Caco-2 (cell line): ENCODE results near the gene NKTR. TPM values are rescaled to one million over a fixed set of nuclear protein-coding genes. Genes with fewer than 3 reads are reported as not detected.
"Not testable (repeated sequence)": the region's sequence is repeated elsewhere in the genome, so short reads cannot be mapped to it uniquely, and the experiment has no call there.

Experiments used
- Bru-seq: library from RNA; stranded (reverse); fragments of 400-500 nt; gene quantifications from one replicate; lab custom pipeline; 2021; lab: Mats Ljungman, UMichigan
- BruChase-seq, 2 experiments: library from RNA; stranded (reverse); fragments of 400-500 nt; gene quantifications; one replicate each; lab custom pipeline; 2021; lab: Mats Ljungman, UMichigan
- BruUV-seq: library from RNA; stranded (reverse); fragments of 400-500 nt; replicated peaks from 2 replicates; lab custom pipeline; 2021; lab: Mats Ljungman, UMichigan
- CTCF ChIA-PET: fragments of 300-600 bp; sonication (Branson Sonifier 250); formaldehyde crosslinking; loops from one replicate; lab custom pipeline; 2022; ENCODE audit warnings: antibody characterized with exemption; lab: Charles Lee
- POLR2A ChIA-PET: fragments of 300-600 bp; sonication (Branson Sonifier 250); formaldehyde crosslinking; loops from one replicate; lab custom pipeline; 2022; ENCODE audit warnings: antibody characterized with exemption; lab: Charles Lee
- DNase-seq, 2 experiments: peaks; one replicate each; pipeline versions ENCODE4 v3.0.0 to v3.0.0-alpha.2; 2020 to 2022
- H3K27me3 ChIP-seq: replicated peaks from 2 replicates; pipeline ENCODE4 v1.6.0; 2011; ENCODE audit warnings: low read length; ENCODE audit not compliant: control insufficient read depth, insufficient read depth
- H3K36me3 ChIP-seq: 2 replicates; pipeline ENCODE4 v1.5.1; 2011; ENCODE audit warnings: low read length; ENCODE audit not compliant: control insufficient read depth, insufficient read depth
- H3K4me1 ChIP-seq: fragments of 250-450 bp; sonication (Bioruptor Pico); 2 replicates; pipeline ENCODE4 v1.5.1; 2020; ENCODE audit warnings: mild to moderate bottlenecking
- H3K4me3 ChIP-seq: 2 replicates; pipeline ENCODE4 v1.5.1; 2011; ENCODE audit warnings: low read depth, mild to moderate bottlenecking, control low read depth, low read length
- H3K9me3 ChIP-seq: fragments of 250-450 bp; sonication (Bioruptor Pico); 2 replicates; pipeline ENCODE4 v1.5.1; 2020; ENCODE audit warnings: mild to moderate bottlenecking, moderate library complexity
- H3K27ac Mint-ChIP-seq: one replicate; pipeline ENCODE4 v1.8.0; 2022; ENCODE audit warnings: mixed read lengths; ENCODE audit not compliant: unreplicated experiment
- H3K27me3 Mint-ChIP-seq: one replicate; pipeline ENCODE4 v1.8.0; 2022; ENCODE audit warnings: mixed read lengths; ENCODE audit not compliant: insufficient read depth, unreplicated experiment
- H3K36me3 Mint-ChIP-seq: one replicate; pipeline ENCODE4 v1.8.0; 2022; ENCODE audit warnings: mild to moderate bottlenecking, mixed read lengths; ENCODE audit not compliant: insufficient read depth, unreplicated experiment
- H3K4me1 Mint-ChIP-seq: one replicate; pipeline ENCODE4 v1.8.0; 2022; ENCODE audit warnings: low read depth, mixed read lengths; ENCODE audit not compliant: unreplicated experiment
- H3K4me3 Mint-ChIP-seq: one replicate; pipeline ENCODE4 v1.8.0; 2022; ENCODE audit warnings: mild to moderate bottlenecking, moderate library complexity, mixed read lengths; ENCODE audit not compliant: unreplicated experiment
- H3K9me3 Mint-ChIP-seq: one replicate; pipeline ENCODE4 v1.8.0; 2022; ENCODE audit warnings: mixed read lengths; ENCODE audit not compliant: unreplicated experiment
- intact Hi-C: fragments of 100-400 bp; cut with micrococcal nuclease; formaldehyde crosslinking; loops from one replicate; pipeline ENCODE4 v1.10.0; 2022; ENCODE audit not compliant: unreplicated experiment
- long read RNA-seq: library from polyadenylated mRNA; stranded (forward); transcript quantifications from one replicate; pipeline ENCODE4 v2.0.0, GENCODE V29; 2022
- total RNA-seq: library from RNA; stranded (reverse); gene quantifications from 2 replicates; pipeline ENCODE4 v1.2.3, GENCODE V29; 2022
- TF ChIP-seq, protein P1 (sequence below), 2 experiments: fragments of 200-600 bp in 1 of 2; IDR thresholded peaks; 1 replicate in 1 of 2; 2 replicates in 1 of 2; pipeline versions ENCODE4 v1.5.1 to v1.8.0; 2011 to 2022; ENCODE audit warnings: antibody characterized with exemption in 1 of 2, control low read depth in 1 of 2, inconsistent platforms in 1 of 2, low read depth in 1 of 2, low read length in 1 of 2, mild to moderate bottlenecking in 1 of 2, moderate library complexity in 1 of 2; ENCODE audit not compliant: insufficient read depth in 1 of 2, severe bottlenecking in 1 of 2, unreplicated experiment in 1 of 2

The NKTR gene
- total RNA-seq (66.6 and 67.9 TPM in 2 replicates), Bru-seq, nascent RNA (percentile 95 among the genes with signal in this experiment), BruChase-seq, experiment 1, labeled RNA remaining after a 2-hour chase (percentile 99 among the genes with signal in this experiment), BruChase-seq, experiment 2, labeled RNA remaining after a 6-hour chase (percentile 94 among the genes with signal in this experiment)
- long read RNA-seq, full-length matches to known transcripts, result 5 of 16 reads
- long read RNA-seq, partial matches to known transcripts, result 1 of 16 reads
- long read RNA-seq, other reads (novel, unspliced or antisense), result 10 of 16 reads

DNA sequence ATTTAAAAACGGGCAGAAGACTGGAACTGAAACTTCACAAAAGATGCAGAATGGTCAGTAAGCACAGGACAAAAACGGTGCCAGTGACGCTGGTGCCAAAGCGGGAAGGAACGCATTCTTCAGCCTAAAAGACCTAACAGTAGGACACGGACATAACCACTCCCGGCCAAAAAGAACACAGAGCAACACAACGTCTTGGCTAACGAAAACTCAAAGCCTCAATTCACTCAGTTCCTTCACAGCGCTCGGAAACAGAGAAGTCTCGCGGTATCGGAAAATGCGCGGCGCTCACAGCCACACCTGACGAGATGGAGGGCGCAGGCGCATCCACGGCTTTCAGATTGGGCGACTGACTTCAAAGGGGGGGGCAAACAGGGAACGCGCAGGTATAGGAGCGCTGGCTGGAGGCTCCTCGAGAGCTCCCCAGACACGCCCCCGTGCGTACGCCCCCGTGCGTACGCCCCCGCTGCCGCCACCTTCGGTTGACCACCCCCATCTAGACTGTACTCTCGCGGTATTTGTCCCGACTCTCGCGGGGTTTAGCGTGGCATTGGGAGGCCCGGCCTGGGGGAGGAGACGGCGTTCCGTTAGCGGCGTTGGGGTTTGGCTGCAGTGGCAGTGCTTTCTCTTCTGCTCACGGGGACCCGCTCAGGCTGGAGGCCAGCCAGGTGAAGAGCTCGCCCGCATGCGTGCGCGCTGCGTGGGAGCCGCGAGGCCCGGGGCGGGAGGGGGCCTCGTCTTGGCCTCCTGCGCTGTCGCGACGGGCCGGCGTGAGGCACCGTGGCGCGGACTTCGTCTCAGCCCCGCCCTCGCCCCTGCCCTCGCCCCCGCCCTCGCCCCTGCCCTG, at the start of gene NKTR:
NKTR (plus strand) TSS at position 576 of the 847 bp plus-strand sequence. CDS start 321 bp downstream, outside the sequence.
- peak within 1 kb of the TSS; percentile 84 for H3K4me3 ChIP-seq
- CTCF ChIA-PET, result interaction anchor here (1.0 to 1.3 kb wide), 3 partner anchors 10 to 18 kb away, joined by 3 to 9 read pairs (median 9); partner anchors contain the start of genes SEC22C and SS18L2
- peaks cover 17% of the 10 kb centered on the region; the same call in 1 of the 2 replicates for H3K4me1 ChIP-seq
- H3K9me3 ChIP-seq, result no peaks in the 10 kb centered on the region
- H3K27me3 Mint-ChIP-seq, result no peaks in the 10 kb centered on the region
- intact Hi-C loops, result loop anchor here (1.0 to 5.0 kb wide), 4 partner anchors 10 to 52 kb away; partner anchors contain the start of genes SS18L2 and ZBTB47
- DNase-seq, result peak; percentile 99
- H3K9me3 Mint-ChIP-seq, result no peaks in the 10 kb centered on the region
- no TSS peak for BruUV-seq
- no peaks in the 10 kb centered on the region for H3K27me3 ChIP-seq
- H3K36me3 ChIP-seq, result no peaks in the 10 kb centered on the region; the same call in 1 of the 2 replicates
- H3K36me3 Mint-ChIP-seq, result peaks cover 29% of the 10 kb centered on the region
- peak within 1 kb of the TSS; percentile 87 for H3K27ac Mint-ChIP-seq
- POLR2A ChIA-PET, result interaction anchor here (0.6 to 1.5 kb wide), 4 partner anchors 9 to 98 kb away, joined by 5 to 40 read pairs (median 12); partner anchors contain the start of genes SEC22C and SS18L2
- peak within 1 kb of the TSS; percentile 93 for H3K4me3 Mint-ChIP-seq
- peaks cover 10% of the 10 kb centered on the region for H3K4me1 Mint-ChIP-seq
- TF ChIP-seq, protein P1, sequence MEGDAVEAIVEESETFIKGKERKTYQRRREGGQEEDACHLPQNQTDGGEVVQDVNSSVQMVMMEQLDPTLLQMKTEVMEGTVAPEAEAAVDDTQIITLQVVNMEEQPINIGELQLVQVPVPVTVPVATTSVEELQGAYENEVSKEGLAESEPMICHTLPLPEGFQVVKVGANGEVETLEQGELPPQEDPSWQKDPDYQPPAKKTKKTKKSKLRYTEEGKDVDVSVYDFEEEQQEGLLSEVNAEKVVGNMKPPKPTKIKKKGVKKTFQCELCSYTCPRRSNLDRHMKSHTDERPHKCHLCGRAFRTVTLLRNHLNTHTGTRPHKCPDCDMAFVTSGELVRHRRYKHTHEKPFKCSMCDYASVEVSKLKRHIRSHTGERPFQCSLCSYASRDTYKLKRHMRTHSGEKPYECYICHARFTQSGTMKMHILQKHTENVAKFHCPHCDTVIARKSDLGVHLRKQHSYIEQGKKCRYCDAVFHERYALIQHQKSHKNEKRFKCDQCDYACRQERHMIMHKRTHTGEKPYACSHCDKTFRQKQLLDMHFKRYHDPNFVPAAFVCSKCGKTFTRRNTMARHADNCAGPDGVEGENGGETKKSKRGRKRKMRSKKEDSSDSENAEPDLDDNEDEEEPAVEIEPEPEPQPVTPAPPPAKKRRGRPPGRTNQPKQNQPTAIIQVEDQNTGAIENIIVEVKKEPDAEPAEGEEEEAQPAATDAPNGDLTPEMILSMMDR (IDR thresholded peaks at IDR 0.05; ENCODE audit: insufficient read depth in 1 of 2, low read depth in 1 of 2, low read length in 1 of 2, severe bottlenecking in 1 of 2, unreplicated experiment in 1 of 2), result peak in 1 of 2 experiments; percentile 15

- TF ChIP-seq, protein P1 (IDR thresholded peaks at IDR 0.05; ENCODE audit: insufficient read depth in 1 of 2, low read depth in 1 of 2, low read length in 1 of 2, severe bottlenecking in 1 of 2, unreplicated experiment in 1 of 2), result no peak
- no peaks in the 10 kb centered on the region for H3K9me3 Mint-ChIP-seq
- no peak overlapping the region for H3K4me3 ChIP-seq
- H3K9me3 ChIP-seq, result no peaks in the 10 kb centered on the region
- peaks cover 48% of the 10 kb centered on the region for H3K36me3 Mint-ChIP-seq
- H3K4me1 Mint-ChIP-seq, result no peaks in the 10 kb centered on the region
- BruUV-seq, result no TSS peak
- H3K4me1 ChIP-seq, result no peaks in the 10 kb centered on the region
- no peak overlapping the region for H3K27ac Mint-ChIP-seq
- H3K4me3 Mint-ChIP-seq, result no peak overlapping the region
- DNase-seq, result no peak
- no peaks in the 10 kb centered on the region for H3K27me3 ChIP-seq
- no peaks in the 10 kb centered on the region for H3K27me3 Mint-ChIP-seq
- intact Hi-C loops, result no loop called here
- ChIA-PET CTCF (interaction anchor here (0.5 kb wide), 1 partner anchor 50 kb away, joined by 6 read pairs; the partner anchor contains the start of gene VIPR1), POLR2A (no interaction called here)
- no peaks in the 10 kb centered on the region; the same call in 1 of the 2 replicates for H3K36me3 ChIP-seq
These were observed 47.7 kb upstream of the NKTR start for GRCh38 chr3:42552830-42553229.

DNA sequence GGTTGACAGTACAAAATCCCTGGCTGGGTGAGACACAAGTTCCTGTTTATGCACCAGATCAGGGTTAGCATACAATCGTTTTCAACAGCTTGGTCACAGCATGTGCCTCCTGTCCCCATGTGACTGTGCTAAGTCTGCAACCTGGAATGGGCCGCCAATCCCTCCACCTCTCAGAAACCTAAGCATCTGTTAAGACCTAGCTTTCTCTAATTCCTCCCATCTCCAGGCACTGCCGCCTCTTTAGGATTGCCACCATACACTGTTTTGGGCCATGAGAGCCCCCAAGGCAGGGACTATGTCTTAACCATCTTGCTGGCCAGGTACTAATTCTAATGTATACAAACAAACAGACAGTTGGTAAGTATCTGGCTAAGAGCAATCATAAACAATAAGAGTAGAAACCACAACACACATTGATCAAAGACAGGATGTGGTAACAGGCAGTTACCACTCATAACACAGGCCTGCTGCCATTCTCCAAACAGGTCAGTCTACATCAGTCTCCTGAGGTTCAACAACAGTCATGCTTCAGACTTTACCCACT, 44.3 kb upstream of the NKTR start:
- TF ChIP-seq, protein P1 (IDR thresholded peaks at IDR 0.05; ENCODE audit: insufficient read depth in 1 of 2, low read depth in 1 of 2, low read length in 1 of 2, severe bottlenecking in 1 of 2, unreplicated experiment in 1 of 2), result no peak
- H3K4me3 Mint-ChIP-seq, result no peak overlapping the region
- no peaks in the 10 kb centered on the region for H3K27me3 Mint-ChIP-seq
- H3K4me1 Mint-ChIP-seq, result no peaks in the 10 kb centered on the region
- ChIA-PET POLR2A (no interaction called here), CTCF (no interaction called here)
- H3K4me3 ChIP-seq, result no peak overlapping the region
- H3K27ac Mint-ChIP-seq, result no peak overlapping the region
- H3K36me3 Mint-ChIP-seq, result peaks cover 55% of the 10 kb centered on the region
- H3K36me3 ChIP-seq, result no peaks in the 10 kb centered on the region
- DNase-seq, result no peak
- H3K4me1 ChIP-seq, result no peaks in the 10 kb centered on the region
- no peaks in the 10 kb centered on the region for H3K9me3 Mint-ChIP-seq
- H3K9me3 ChIP-seq, result no peaks in the 10 kb centered on the region
- H3K27me3 ChIP-seq, result no peaks in the 10 kb centered on the region
- no TSS peak for BruUV-seq
- intact Hi-C loops, result no loop called here

- H3K4me3 ChIP-seq, H3K36me3 ChIP-seq, DNase-seq, intact Hi-C loops, H3K4me3 Mint-ChIP-seq, H3K9me3 ChIP-seq, H3K27me3 Mint-ChIP-seq, H3K4me1 ChIP-seq, CTCF ChIA-PET, POLR2A ChIA-PET, BruUV-seq, H3K4me1 Mint-ChIP-seq, H3K27ac Mint-ChIP-seq, H3K9me3 Mint-ChIP-seq, H3K27me3 ChIP-seq: not testable (repeated sequence)
- peaks cover 59% of the 10 kb centered on the region for H3K36me3 Mint-ChIP-seq
These were observed 43.7 kb upstream of the NKTR start for GRCh38 chr3:42556817-42557216.
